GM12878 (cell line): ENCODE results near the gene HERPUD2. TPM values are rescaled to one million over a fixed set of nuclear protein-coding genes. Genes with fewer than 3 reads are reported as not detected.

Source experiments
- CHD4 ChIP-seq: fragments of 200-600 bp; sonication (generic); IDR thresholded peaks from 2 replicates; pipeline ENCODE4 v1.6.1; 2016; ENCODE audit warnings: mild to moderate bottlenecking
- HDAC2 ChIP-seq: fragments of 200-600 bp; sonication (generic); IDR thresholded peaks from 2 replicates; pipeline ENCODE4 v1.6.1; 2017
- NRF1 ChIP-seq: conservative IDR thresholded peaks from 2 replicates; pipeline ENCODE4 v1.6.1; 2011; ENCODE audit warnings: mild to moderate bottlenecking, low read depth, low read length, improper control_type of control experiment
- PAX5 ChIP-seq: IDR thresholded peaks from 2 replicates; pipeline ENCODE4 v1.6.1; 2011; ENCODE audit warnings: low read depth, low read length, borderline replicate concordance
- RUNX3 ChIP-seq: IDR thresholded peaks from 2 replicates; pipeline ENCODE4 v1.6.1; 2012; ENCODE audit warnings: low read length, inconsistent platforms
- SMAD5 ChIP-seq: IDR thresholded peaks from 2 replicates; pipeline ENCODE4 v1.6.1; 2016; ENCODE audit warnings: antibody characterized with exemption, low read depth
- YBX1 ChIP-seq: fragments of 450-650 bp; IDR thresholded peaks from 2 replicates; pipeline ENCODE4 v1.6.1; 2016; ENCODE audit warnings: antibody characterized with exemption
- ZSCAN29 ChIP-seq: fragments of 450-650 bp; IDR thresholded peaks from 2 replicates; pipeline ENCODE4 v1.6.1; 2017; ENCODE audit warnings: mild to moderate bottlenecking, moderate library complexity
- polyA plus RNA-seq, 11 experiments: library from polyadenylated mRNA; depleted of rRNA in 4 of 11; unstranded in 6 of 11; stranded (reverse) in 5 of 11; fragments of >200 nt; fragmentation: Nextera tagmentation in 4 of 11; fragmentation: Illumina TruSeq in 1 of 11; extraction: Ambion mirVana in 4 of 11; extraction: Trizol in 1 of 11; gene quantifications; 1 replicate in 1 of 11; 2 replicates in 10 of 11; pipeline versions ENCODE4 v1.2.1 to v1.2.3, GENCODE V29; 2011 to 2016; ENCODE audit warnings: inconsistent platforms in 2 of 11, missing spikeins in 2 of 11, low read depth in 1 of 11
- total RNA-seq, 4 experiments: library from RNA; depleted of rRNA in 3 of 4; stranded (reverse); fragments of >200 nt in 3 of 4; fragmentation: Illumina TruSeq in 1 of 4; extraction: Trizol in 1 of 4; gene quantifications; 2 replicates each; pipeline versions ENCODE4 v1.2.1 to v1.2.3, GENCODE V29; 2013 to 2021
- TF ChIP-seq, protein P1 (sequence below): fragments of 150-350 bp; IDR thresholded peaks from 2 replicates; pipeline ENCODE4 v1.6.1; 2014; ENCODE audit warnings: mild to moderate bottlenecking, low read depth, low read length
- TF ChIP-seq, protein P2 (sequence below): fragments of 450-650 bp; conservative IDR thresholded peaks from 2 replicates; pipeline ENCODE4 v1.6.1; 2017; ENCODE audit warnings: mild to moderate bottlenecking, moderate library complexity
- TF ChIP-seq, protein P3 (sequence below): IDR thresholded peaks from 2 replicates; pipeline ENCODE4 v1.6.1; 2012; ENCODE audit warnings: improper control_type of control experiment, low read depth, low read length; ENCODE audit not compliant: insufficient replicate concordance

The HERPUD2 gene
- total and polyA plus RNA-seq, 10 of the 15 experiments (the other 5 are each of a cell fraction or from before 2014, with no cell fraction given): 4.7 to 69.6 (median 13.9) TPM

DNA sequence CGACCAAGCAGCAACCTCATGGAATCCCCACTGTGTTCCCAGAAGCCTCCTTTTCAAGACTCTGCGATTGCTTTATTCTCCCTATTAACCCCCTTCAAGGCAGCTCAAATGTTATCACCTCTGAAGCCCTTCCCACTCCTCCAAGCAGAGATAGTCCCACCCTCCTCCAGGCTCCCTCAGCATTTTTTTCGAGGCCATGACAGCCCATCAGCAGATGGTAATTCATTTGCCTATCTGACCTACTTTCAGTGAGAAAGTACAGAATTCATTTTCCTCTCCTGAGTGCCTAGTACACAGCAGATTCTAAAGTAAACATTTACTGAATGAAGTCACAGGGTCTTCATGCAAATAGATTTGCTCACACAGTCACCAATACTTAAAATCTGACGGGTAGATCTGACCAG, 47.8 kb downstream of the HERPUD2 start (continued):
- TF ChIP-seq, protein P1, sequence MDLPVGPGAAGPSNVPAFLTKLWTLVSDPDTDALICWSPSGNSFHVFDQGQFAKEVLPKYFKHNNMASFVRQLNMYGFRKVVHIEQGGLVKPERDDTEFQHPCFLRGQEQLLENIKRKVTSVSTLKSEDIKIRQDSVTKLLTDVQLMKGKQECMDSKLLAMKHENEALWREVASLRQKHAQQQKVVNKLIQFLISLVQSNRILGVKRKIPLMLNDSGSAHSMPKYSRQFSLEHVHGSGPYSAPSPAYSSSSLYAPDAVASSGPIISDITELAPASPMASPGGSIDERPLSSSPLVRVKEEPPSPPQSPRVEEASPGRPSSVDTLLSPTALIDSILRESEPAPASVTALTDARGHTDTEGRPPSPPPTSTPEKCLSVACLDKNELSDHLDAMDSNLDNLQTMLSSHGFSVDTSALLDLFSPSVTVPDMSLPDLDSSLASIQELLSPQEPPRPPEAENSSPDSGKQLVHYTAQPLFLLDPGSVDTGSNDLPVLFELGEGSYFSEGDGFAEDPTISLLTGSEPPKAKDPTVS: no peak
- TF ChIP-seq HDAC2 (no peak), CHD4 (no peak), RUNX3 (no peak), NRF1 (no peak), PAX5 (no peak), ZSCAN29 (no peak), YBX1 (no peak), SMAD5 (no peak)
- TF ChIP-seq, protein P2, sequence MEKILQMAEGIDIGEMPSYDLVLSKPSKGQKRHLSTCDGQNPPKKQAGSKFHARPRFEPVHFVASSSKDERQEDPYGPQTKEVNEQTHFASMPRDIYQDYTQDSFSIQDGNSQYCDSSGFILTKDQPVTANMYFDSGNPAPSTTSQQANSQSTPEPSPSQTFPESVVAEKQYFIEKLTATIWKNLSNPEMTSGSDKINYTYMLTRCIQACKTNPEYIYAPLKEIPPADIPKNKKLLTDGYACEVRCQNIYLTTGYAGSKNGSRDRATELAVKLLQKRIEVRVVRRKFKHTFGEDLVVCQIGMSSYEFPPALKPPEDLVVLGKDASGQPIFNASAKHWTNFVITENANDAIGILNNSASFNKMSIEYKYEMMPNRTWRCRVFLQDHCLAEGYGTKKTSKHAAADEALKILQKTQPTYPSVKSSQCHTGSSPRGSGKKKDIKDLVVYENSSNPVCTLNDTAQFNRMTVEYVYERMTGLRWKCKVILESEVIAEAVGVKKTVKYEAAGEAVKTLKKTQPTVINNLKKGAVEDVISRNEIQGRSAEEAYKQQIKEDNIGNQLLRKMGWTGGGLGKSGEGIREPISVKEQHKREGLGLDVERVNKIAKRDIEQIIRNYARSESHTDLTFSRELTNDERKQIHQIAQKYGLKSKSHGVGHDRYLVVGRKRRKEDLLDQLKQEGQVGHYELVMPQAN: no peak
- TF ChIP-seq, protein P3, sequence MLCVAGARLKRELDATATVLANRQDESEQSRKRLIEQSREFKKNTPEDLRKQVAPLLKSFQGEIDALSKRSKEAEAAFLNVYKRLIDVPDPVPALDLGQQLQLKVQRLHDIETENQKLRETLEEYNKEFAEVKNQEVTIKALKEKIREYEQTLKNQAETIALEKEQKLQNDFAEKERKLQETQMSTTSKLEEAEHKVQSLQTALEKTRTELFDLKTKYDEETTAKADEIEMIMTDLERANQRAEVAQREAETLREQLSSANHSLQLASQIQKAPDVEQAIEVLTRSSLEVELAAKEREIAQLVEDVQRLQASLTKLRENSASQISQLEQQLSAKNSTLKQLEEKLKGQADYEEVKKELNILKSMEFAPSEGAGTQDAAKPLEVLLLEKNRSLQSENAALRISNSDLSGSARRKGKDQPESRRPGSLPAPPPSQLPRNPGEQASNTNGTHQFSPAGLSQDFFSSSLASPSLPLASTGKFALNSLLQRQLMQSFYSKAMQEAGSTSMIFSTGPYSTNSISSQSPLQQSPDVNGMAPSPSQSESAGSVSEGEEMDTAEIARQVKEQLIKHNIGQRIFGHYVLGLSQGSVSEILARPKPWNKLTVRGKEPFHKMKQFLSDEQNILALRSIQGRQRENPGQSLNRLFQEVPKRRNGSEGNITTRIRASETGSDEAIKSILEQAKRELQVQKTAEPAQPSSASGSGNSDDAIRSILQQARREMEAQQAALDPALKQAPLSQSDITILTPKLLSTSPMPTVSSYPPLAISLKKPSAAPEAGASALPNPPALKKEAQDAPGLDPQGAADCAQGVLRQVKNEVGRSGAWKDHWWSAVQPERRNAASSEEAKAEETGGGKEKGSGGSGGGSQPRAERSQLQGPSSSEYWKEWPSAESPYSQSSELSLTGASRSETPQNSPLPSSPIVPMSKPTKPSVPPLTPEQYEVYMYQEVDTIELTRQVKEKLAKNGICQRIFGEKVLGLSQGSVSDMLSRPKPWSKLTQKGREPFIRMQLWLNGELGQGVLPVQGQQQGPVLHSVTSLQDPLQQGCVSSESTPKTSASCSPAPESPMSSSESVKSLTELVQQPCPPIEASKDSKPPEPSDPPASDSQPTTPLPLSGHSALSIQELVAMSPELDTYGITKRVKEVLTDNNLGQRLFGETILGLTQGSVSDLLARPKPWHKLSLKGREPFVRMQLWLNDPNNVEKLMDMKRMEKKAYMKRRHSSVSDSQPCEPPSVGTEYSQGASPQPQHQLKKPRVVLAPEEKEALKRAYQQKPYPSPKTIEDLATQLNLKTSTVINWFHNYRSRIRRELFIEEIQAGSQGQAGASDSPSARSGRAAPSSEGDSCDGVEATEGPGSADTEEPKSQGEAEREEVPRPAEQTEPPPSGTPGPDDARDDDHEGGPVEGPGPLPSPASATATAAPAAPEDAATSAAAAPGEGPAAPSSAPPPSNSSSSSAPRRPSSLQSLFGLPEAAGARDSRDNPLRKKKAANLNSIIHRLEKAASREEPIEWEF: no peak
